ENCODE data around the gene SVIL.
"Not testable (repeated sequence)": the region's sequence is repeated elsewhere in the genome, so short reads cannot be mapped to it uniquely, and the experiment has no call there.

DNA sequence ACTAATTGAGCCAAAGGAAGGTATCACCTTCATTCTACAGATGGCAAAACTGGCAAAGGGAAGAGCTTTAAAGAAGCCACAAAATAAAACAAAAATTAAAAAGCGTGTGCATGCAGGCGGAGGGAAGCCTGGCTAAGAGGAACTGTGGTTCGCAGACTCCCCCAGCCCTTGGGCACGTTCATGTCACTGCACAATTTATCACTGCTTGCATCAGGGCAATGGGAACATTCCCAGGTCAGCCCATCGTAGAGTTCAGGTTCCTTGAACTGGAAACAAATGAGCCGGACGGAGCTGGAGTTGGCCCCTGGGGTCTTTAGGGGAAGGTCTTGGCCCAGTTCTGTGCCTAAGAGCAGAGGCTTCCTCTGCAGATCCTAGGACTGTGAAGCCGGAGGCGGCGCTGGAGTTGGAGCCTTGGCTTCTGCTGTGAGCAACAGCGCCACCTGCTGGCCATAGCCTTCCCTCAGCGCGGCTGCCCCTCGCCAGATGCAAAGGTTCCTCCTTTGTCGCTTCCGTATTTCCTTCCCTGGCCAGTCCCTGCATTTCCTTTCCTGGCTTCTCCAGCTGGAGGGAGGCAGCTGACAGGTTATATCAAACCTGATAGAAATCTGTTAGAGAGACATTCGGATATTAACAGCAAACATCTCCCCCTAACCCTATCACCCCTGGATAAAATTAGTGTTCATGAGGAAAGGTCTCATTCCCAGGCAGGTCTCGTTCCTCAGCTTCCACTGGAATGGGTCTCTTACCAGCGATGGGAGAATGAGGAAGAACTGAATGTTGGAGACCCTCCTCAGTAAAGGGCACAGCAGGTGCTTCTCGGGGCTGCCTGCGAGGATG is 185.8 kb downstream of the SVIL start:
- not testable (repeated sequence) for TF ChIP-seq EZH2 (IDR thresholded peaks at IDR 0.05; ENCODE audit: insufficient read depth, poor library complexity, severe bottlenecking); EZH2phosphoT487 (IDR thresholded peaks at IDR 0.05; ENCODE audit: insufficient read depth, low read depth)

Data from GM23248 (cell line).